Thymus (tissue), 11 donors: ENCODE data around the gene RAP1GAP. TPM values are rescaled to one million over a fixed set of nuclear protein-coding genes. Genes with fewer than 3 reads are reported as not detected.
A peak's percentile ranks its signal among the peaks of the same experiment; 100 is the strongest.

Experiments used
- DNase-seq, 9 donors: peaks; one replicate each; pipeline ENCODE4 v3.0.0-alpha.2; 2013; ENCODE audit warnings: low spot score in 9 of 9, low read depth in 6 of 9, missing footprints in 1 of 9
- H3K27ac ChIP-seq, 2 donors: one replicate each; pipeline ENCODE4 v1.5.1; 2013; ENCODE audit warnings: control low read depth in 1 of 2, low read depth in 1 of 2, low read length in 1 of 2, mild to moderate bottlenecking in 1 of 2, moderate library complexity in 1 of 2
- H3K27me3 ChIP-seq, 2 donors: one replicate each; pipeline ENCODE4 v1.5.1; 2013; ENCODE audit warnings: low read length in 1 of 2; ENCODE audit not compliant: control insufficient read depth in 2 of 2, insufficient read depth in 1 of 2
- H3K36me3 ChIP-seq, 2 donors: one replicate each; pipeline ENCODE4 v1.5.1; 2013; ENCODE audit warnings: low read length in 1 of 2, mild to moderate bottlenecking in 1 of 2, moderate library complexity in 1 of 2; ENCODE audit not compliant: control insufficient read depth in 2 of 2, insufficient read depth in 2 of 2
- H3K4me1 ChIP-seq, 2 donors: one replicate each; pipeline ENCODE4 v1.5.1; 2013; ENCODE audit warnings: low read length in 2 of 2; ENCODE audit not compliant: control insufficient read depth in 2 of 2, insufficient read depth in 2 of 2
- H3K4me3 ChIP-seq, 2 donors: one replicate each; pipeline ENCODE4 v1.5.1; 2013; ENCODE audit warnings: low read length in 2 of 2, control low read depth in 1 of 2, mild to moderate bottlenecking in 1 of 2
- H3K9me3 ChIP-seq, 2 donors: one replicate each; pipeline ENCODE4 v1.5.1; 2013; ENCODE audit warnings: low read length in 1 of 2, mild to moderate bottlenecking in 1 of 2; ENCODE audit not compliant: control insufficient read depth in 2 of 2, insufficient read depth in 1 of 2
- WGBS: extraction: QIAGEN DNeasy Blood & Tissue Kit; methylation state at CpG from one replicate; pipeline ENCODE4 v1.1.7; 2013; 5-methylcytosine and 5-hydroxymethylcytosine counted together
- polyA plus RNA-seq: library from polyadenylated mRNA; stranded (reverse); fragments of 200-250 nt; gene quantifications from one replicate; pipeline ENCODE4 v1.2.3, GENCODE V29; 2013
- total RNA-seq: library from RNA; stranded (reverse); fragments of 120-200 nt; gene quantifications from one replicate; pipeline ENCODE4 v1.2.4, GENCODE V29; 2013
- donor health status: healthy.

Gene RAP1GAP
- total and polyA plus RNA-seq, 2 donors = 1.6 to 3.5 TPM

DNA sequence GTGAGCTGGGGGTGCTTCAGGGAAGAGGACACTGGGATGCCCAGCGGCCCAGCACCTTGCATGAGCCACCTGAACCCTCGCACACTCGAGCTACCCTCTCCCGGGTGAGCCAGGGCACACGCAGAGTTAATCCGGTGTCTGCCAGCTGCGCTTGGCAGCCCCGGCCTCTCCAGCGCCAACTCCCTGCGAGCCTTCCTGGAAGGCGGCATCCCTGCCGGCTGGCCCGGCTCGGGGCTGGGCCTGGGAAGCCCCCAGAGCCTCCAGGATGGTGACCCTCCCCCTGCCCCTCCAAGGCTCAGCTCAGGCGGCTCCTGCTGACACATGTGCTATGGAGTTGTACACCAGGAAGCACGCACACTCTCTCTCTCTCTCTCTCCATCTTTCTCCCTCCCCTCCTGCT lies 48.7 kb downstream of the RAP1GAP start:
- Histone ChIP-seq H3K27ac (no peak overlapping the region), H3K36me3 (no peaks in the 10 kb centered on the region), H3K27me3 (peaks cover 15 to 62% of the 10 kb centered on the region in 2 donors), H3K4me1 (peaks cover 2 to 35% of the 10 kb centered on the region in 2 donors), H3K4me3 (no peak overlapping the region), H3K9me3 (no peaks in the 10 kb centered on the region)
- DNase-seq = no peak
- 65% methylated on average over 16 of the region's 16 CpGs for WGBS

DNA sequence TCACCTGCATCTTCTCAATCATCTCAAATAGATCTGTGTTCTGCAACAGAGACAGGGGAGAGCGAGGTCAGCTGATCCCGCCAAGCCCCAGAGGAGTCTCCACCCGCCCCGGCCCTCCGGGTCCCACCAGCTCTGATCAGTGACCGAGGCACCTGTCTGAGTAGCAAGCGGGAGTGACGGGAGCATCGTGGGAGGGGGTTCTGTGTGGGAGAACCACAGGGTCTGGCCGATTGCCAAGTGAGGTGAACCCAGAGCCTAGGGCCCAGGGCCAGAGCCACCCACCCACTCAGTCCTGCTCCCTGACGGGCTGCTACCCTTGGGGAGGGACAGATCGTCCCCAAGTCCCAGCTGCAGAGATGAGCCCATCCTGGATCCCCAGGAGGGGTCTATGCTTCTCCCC lies 49.1 kb downstream of the RAP1GAP start:
- Histone ChIP-seq H3K27ac (no peak overlapping the region), H3K4me3 (no peak overlapping the region), H3K4me1 (peaks cover 2 to 32% of the 10 kb centered on the region in 2 donors), H3K27me3 (peaks cover 15 to 62% of the 10 kb centered on the region in 2 donors), H3K36me3 (no peaks in the 10 kb centered on the region), H3K9me3 (no peaks in the 10 kb centered on the region)
- 78% methylated on average over 12 of the region's 12 CpGs for WGBS
- DNase-seq = no peak

DNA sequence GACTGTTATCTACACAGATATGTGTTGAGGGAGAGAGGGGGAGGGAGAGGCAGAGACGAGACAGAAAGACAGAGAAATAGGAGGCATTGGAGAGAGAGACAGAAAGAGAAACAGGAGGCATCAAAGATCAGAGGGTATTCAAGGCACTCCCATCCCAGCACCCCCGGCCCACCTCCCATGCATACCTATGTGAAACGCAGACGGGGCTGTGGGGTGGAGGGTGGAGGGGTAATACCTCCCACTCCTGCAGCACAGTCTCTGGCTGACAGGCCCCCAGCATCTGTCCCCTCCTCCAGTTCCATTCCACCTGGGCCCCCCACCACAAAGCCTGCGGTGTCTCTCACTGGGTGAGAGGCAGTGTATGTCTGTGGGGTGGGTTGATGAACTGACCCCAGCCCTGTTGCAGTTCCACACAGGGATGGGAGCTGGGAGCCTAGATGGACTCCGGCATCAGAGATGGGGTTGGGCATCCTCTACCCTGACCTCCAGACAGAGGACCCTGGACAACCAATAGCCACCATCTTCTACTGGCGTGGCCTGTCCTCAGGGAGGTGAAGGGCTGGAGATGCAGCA lies 49.7 kb downstream of the RAP1GAP start:
- Histone ChIP-seq H3K36me3 (no peaks in the 10 kb centered on the region), H3K4me1 (peaks cover 2 to 30% of the 10 kb centered on the region in 2 donors), H3K4me3 (no peak overlapping the region), H3K27ac (no peak overlapping the region), H3K27me3 (peaks cover 15 to 61% of the 10 kb centered on the region in 2 donors), H3K9me3 (no peaks in the 10 kb centered on the region)
- DNase-seq = no peak
- WGBS = 69% methylated on average over 7 of the region's 7 CpGs

DNA sequence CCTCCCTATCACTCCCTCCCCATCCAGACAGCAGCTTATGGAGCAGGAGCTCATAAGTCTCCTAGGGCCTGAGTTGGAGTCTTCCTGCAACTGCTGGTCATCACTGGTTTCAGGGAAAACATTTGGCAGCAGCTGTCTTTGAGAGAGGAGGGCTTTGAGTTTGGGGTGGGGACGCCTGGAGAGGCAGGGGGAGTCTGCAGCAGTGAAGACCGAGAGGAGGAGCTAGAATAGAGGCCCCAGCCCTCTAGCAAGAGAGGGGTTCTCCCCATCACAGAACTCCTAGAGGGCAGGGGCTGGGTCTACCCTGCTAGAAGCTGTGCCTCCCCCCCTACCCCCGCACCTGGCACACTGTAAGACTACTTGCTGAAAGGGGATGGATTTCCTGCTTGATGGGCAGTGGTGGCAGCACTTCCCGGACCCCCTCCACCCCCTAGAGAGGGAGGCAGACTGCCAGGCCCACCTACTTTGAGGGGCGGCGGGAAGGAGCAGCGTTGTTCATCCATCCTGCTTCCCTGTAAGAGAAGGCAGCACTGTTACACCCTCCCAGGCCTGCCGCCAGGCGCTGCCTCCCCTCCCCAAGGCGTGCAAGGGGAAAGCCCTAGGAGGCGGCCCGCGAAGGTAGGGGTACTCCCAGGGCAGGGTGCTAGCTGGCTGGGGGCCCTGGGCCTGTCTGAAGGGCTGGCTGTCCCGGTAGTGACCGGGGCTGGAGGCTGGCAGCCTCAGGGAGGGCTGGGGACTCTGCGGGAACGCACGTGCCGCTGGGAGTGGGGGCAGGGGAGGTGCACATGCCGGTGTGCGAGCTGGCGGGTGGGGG lies 50.4 kb downstream of the RAP1GAP start:
- WGBS = 52% methylated on average over 22 of the region's 22 CpGs
- Histone ChIP-seq H3K27me3 (peaks cover 15 to 58% of the 10 kb centered on the region in 2 donors), H3K4me3 (no peak overlapping the region), H3K4me1 (peaks cover 2 to 24% of the 10 kb centered on the region in 2 donors), H3K27ac (peak overlapping the region in 1 of 2 donors; percentile 24), H3K9me3 (no peaks in the 10 kb centered on the region), H3K36me3 (no peaks in the 10 kb centered on the region)
- DNase-seq = peak in 1 of 9 donors; percentile 31

DNA sequence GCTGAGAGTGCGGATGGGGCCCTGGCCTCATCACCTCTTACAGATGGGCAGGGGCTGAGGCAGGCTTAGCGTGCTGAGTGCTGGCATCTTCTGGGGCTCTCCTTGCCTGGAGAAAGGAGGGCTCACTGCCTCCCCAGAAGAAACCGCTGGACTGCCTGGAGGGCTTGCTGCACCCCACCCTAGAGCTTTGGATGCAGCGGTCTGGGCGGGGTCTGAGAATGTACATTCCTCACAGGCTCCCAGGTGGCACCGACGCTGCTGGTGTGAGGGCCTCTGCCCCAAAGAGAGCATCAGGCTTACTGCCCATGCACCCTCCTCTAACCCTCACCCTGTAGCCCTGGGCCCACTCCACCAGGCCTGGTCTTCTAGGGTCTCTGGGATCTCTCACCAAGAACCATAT lies 51.1 kb downstream of the RAP1GAP start:
- 94% methylated on average over 7 of the region's 7 CpGs for WGBS
- Histone ChIP-seq H3K27ac (no peak overlapping the region), H3K4me3 (no peak overlapping the region), H3K4me1 (peaks cover 2 to 19% of the 10 kb centered on the region in 2 donors), H3K9me3 (no peaks in the 10 kb centered on the region), H3K27me3 (peaks cover 15 to 51% of the 10 kb centered on the region in 2 donors), H3K36me3 (no peaks in the 10 kb centered on the region)
- DNase-seq = no peak

DNA sequence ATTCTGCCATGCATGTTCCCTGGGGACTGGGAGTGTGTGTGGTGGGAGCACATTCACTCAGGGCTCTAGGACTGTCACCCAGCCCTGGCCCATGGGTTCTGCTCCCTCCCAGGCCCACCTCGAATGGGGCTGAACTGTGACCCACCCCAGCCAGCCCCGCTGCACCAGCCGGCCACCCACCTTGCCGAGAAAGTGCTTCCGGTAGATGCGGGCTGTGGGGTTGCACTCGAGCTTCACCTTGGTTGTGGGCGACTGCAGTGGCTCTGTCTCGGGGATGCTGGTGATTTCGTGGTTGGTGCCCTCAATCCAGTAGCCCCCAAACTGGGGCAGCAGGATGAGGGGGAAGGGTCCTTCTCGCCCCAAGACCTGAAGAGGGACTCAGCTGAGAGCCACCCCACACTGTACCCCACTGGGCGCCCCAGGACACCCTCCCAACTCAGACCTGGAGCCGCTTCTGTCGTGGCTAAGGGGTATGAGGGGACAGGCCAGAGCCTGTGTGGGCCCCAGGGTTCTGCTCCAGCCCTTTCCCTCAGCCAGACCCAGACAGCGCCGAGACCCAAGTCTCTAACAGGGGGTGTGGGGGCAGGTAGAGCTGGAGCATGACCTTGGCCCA lies 51.9 kb downstream of the RAP1GAP start:
- Histone ChIP-seq H3K4me1 (peaks cover 1 to 14% of the 10 kb centered on the region in 2 donors), H3K27ac (no peak overlapping the region), H3K4me3 (no peak overlapping the region), H3K36me3 (no peaks in the 10 kb centered on the region), H3K27me3 (peaks cover 10 to 45% of the 10 kb centered on the region in 2 donors), H3K9me3 (no peaks in the 10 kb centered on the region)
- WGBS = 95% methylated on average over 16 of the region's 16 CpGs
- no peak for DNase-seq

DNA sequence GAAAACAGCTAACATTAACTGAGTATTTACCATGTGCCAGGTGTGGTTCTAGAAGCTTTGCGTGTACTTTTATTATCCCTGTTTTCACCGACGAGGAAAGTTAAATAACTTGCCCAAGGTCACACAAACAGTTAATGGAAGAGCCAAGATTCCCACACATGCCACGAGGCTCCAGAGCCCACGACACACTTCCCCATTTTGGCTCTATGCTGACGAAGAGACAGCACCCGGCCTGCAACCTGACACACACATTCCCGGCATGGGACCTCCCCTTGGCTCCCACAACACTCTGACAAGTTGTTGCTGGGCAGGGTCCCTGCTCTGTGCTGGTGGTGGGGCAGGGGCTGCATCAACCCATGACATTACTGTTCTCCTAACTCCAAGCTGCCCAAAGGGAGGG lies 52.8 kb downstream of the RAP1GAP start:
- 62% methylated on average over 8 of the region's 8 CpGs for WGBS
- Histone ChIP-seq H3K27ac (no peak overlapping the region), H3K4me3 (no peak overlapping the region), H3K36me3 (no peaks in the 10 kb centered on the region), H3K9me3 (no peaks in the 10 kb centered on the region), H3K4me1 (peaks cover 0 to 14% of the 10 kb centered on the region in 2 donors), H3K27me3 (peaks cover 2 to 40% of the 10 kb centered on the region in 2 donors)
- DNase-seq = no peak

DNA sequence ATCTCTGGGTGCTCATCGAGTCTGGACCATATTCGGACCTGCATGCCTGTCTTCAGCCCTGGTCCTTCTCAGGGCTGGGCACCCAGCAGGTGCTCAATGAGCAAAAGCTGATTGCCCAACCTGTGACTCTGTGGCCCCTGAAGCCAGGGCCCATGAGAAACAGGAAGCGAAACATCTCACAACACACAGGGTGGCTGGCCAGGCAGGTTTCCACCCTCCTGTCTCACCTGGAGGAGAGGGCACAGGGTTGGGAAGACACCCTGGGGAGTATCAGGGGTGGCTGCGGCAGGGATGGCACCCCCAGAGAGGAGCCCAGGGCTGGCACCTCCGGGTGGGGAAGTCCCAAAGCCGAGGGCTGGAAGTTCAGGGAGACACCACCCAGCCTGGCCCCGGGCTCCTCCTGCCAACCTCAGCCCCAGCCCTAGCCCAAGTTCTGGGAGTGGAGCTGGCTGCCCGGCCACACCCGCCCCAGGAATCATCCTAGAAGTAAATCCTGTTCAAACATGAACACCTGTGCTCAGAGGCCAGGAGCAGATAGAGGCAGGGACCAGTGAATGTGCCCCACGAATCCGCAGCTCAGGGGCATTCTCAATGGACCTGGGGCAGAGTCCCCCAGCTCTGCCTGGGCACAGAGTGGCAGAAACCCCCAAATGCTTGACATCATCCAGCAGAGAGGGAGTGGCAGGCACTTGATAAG lies 54.6 kb downstream of the RAP1GAP start:
- peaks cover 0 to 27% of the 10 kb centered on the region in 2 donors for H3K27me3 ChIP-seq
- 90% methylated on average over 11 of the region's 11 CpGs for WGBS
- H3K4me3 ChIP-seq = no peak overlapping the region
- peaks cover 0 to 12% of the 10 kb centered on the region in 2 donors for H3K4me1 ChIP-seq
- no peak for DNase-seq
- no peak overlapping the region for H3K27ac ChIP-seq
- no peaks in the 10 kb centered on the region for H3K9me3 ChIP-seq
- H3K36me3 ChIP-seq = no peaks in the 10 kb centered on the region
